ENCODE measurements around the gene BBIP1. TPM values are rescaled to one million over a fixed set of nuclear protein-coding genes. Genes with fewer than 3 reads are reported as not detected.

Gene BBIP1
- total RNA-seq, 1 experiment from 2014 or later = 16.7 TPM

GRCh38 chr10:110919971-110920881 lies 1.2 kb upstream of the BBIP1 start:
- Mint-ChIP-seq H3K27ac (ENCODE audit: unreplicated experiment) (peak overlapping the region; percentile 100), H3K4me3 (ENCODE audit: unreplicated experiment) (peak overlapping the region; percentile 79), H3K9me3 (ENCODE audit: unreplicated experiment) (no peaks in the 10 kb centered on the region), H3K27me3 (ENCODE audit: insufficient read depth, unreplicated experiment) (no peaks in the 10 kb centered on the region), H3K4me1 (ENCODE audit: low read depth, unreplicated experiment) (peaks cover 21% of the 10 kb centered on the region), H3K36me3 (ENCODE audit: insufficient read depth, unreplicated experiment) (peaks cover 13% of the 10 kb centered on the region)
- intact Hi-C loops (cut with micrococcal nuclease; ENCODE audit: unreplicated experiment) = loop anchor here (1.0 to 10.0 kb wide), 4 partner anchors 49 to 615 kb away; partner anchors contain the start of genes PDCD4 and SMNDC1
- no peak for TF ChIP-seq CTCF (IDR thresholded peaks at IDR 0.05; ENCODE audit: insufficient read depth in 1 of 2, low read depth in 1 of 2, low read length in 1 of 2, severe bottlenecking in 1 of 2, unreplicated experiment in 1 of 2)
- POLR2A ChIA-PET = no interaction called here
- peak overlapping the region; percentile 83 for H3K4me3 ChIP-seq (ENCODE audit: low read depth, low read length)
- CTCF ChIA-PET = no interaction called here
- no peaks in the 10 kb centered on the region for H3K9me3 ChIP-seq
- peaks cover 12% of the 10 kb centered on the region; the same call in 1 of the 2 replicates for H3K4me1 ChIP-seq
- no peaks in the 10 kb centered on the region for H3K36me3 ChIP-seq (ENCODE audit: control insufficient read depth, insufficient read depth, low read length)
- BruUV-seq (replicated peaks) = no TSS peak
- DNase-seq = peak; percentile 56 to 59
- H3K27me3 ChIP-seq (replicated peaks; ENCODE audit: control insufficient read depth, insufficient read depth, low read length) = no peaks in the 10 kb centered on the region

DNA sequence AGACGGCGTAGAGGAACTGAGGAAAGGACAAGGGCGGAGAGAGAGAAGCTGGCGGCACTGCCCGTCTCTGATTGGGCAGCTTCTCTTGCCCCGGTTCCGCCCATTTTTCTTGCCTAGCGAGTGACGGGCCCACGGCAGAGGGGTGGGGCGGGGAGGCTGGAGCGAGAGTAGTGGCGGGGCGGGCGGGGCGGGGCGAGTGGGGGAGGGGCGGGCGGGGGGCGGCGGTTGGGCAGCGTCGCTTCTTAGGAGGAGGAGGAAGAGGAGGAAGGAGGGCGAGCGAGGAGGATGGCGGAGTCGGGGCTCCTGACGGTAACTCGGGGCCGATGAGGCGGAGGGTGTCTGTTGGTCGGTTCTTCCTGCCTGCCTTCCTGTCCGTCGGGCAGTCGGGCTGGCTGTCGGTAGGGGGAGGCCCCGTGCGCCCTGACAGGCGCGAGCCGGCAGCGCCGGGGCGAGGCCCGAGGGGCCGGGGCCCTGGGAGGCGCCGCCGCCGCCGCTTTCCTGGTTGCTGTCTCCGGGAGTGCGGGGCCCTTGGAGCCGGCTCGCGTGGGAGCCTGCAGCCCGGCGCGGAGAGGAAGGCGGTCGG lies 460 bp upstream of the BBIP1 start, which contains the start of gene SHOC2:
Gene SHOC2 (plus strand): TSS at position 256 of the 583 bp plus-strand sequence. CDS start 44,755 bp downstream, outside the sequence.
- H3K4me1 Mint-ChIP-seq (ENCODE audit: low read depth, unreplicated experiment) = peaks cover 21% of the 10 kb centered on the region
- no peaks in the 10 kb centered on the region for H3K36me3 ChIP-seq (ENCODE audit: control insufficient read depth, insufficient read depth, low read length)

More for the DNA sequence above, 460 bp upstream of the BBIP1 start, which contains the start of gene SHOC2:
- ChIA-PET CTCF (interaction anchor here (0.6 to 2.2 kb wide), 13 partner anchors 10 to 614 kb away, joined by 3 to 14 read pairs (median 6); partner anchors contain the start of genes PDCD4 and SMNDC1), POLR2A (interaction anchor here (0.5 to 1.8 kb wide), 9 partner anchors 30 to 614 kb away, joined by 3 to 17 read pairs (median 7); partner anchors contain the start of genes PDCD4 and SMNDC1)
- peak within 1 kb of the TSS; percentile 79 for H3K4me3 Mint-ChIP-seq (ENCODE audit: unreplicated experiment)
- Histone ChIP-seq H3K27me3 (replicated peaks; ENCODE audit: control insufficient read depth, insufficient read depth, low read length) (no peaks in the 10 kb centered on the region), H3K4me3 (ENCODE audit: low read depth, low read length) (peak within 1 kb of the TSS; percentile 83), H3K4me1 (peaks cover 12% of the 10 kb centered on the region; the same call in 1 of the 2 replicates), H3K9me3 (no peaks in the 10 kb centered on the region)
- peak within 1 kb of the TSS; percentile 100 for H3K27ac Mint-ChIP-seq (ENCODE audit: unreplicated experiment)
- BruUV-seq (replicated peaks) = no TSS peak
- H3K36me3 Mint-ChIP-seq (ENCODE audit: insufficient read depth, unreplicated experiment) = peaks cover 13% of the 10 kb centered on the region
- peak; percentile 99 to 100 for DNase-seq
- no peaks in the 10 kb centered on the region for H3K27me3 Mint-ChIP-seq (ENCODE audit: insufficient read depth, unreplicated experiment)
- H3K9me3 Mint-ChIP-seq (ENCODE audit: unreplicated experiment) = no peaks in the 10 kb centered on the region
- intact Hi-C loops (cut with micrococcal nuclease; ENCODE audit: unreplicated experiment) = loop anchor here (1.0 to 10.0 kb wide), 4 partner anchors 48 to 615 kb away; partner anchors contain the start of genes PDCD4 and SMNDC1
- TF ChIP-seq CTCF (IDR thresholded peaks at IDR 0.05; ENCODE audit: insufficient read depth in 1 of 2, low read depth in 1 of 2, low read length in 1 of 2, severe bottlenecking in 1 of 2, unreplicated experiment in 1 of 2) = peak; percentile 19 to 35

Measured in Caco-2 (cell line).